Uterus (tissue), 2 donors: Measurements from ENCODE around the gene RNPS1.

Source experiments
- CTCF ChIP-seq, 4 experiments: fragments of 200-600 bp in 2 of 4; fragments of 450-650 bp in 2 of 4; sonication (generic) in 2 of 4; IDR thresholded peaks; one replicate each; pipeline ENCODE4 v1.5.1; 2016 to 2019; ENCODE audit warnings: antibody characterized with exemption in 4 of 4, mild to moderate bottlenecking in 2 of 4, moderate library complexity in 1 of 4
- POLR2A ChIP-seq, 2 donors: fragments of 450-650 bp; IDR thresholded peaks; one replicate each; pipeline ENCODE4 v1.6.1; 2016; ENCODE audit warnings: antibody characterized with exemption in 2 of 2, mild to moderate bottlenecking in 1 of 2, moderate library complexity in 1 of 2

GRCh38 chr16:2282262-2282661 lies 14.3 kb upstream of the RNPS1 start:
- TF ChIP-seq CTCF (IDR thresholded peaks at IDR 0.05), result no peak
- no peak for TF ChIP-seq POLR2A (IDR thresholded peaks at IDR 0.05)
